Loucy (cell line): Measurements from ENCODE around the gene KLHL33.

ENCODE experiments used
- H2AFZ ChIP-seq: fragments of 200-600 bp; sonication (generic); 2 replicates; pipeline ENCODE4 v1.6.0; 2016; ENCODE audit warnings: antibody characterized with exemption, mild to moderate bottlenecking, low read length, moderate library complexity
- H3F3A ChIP-seq: fragments of 200-600 bp; 2 replicates; pipeline ENCODE4 v1.6.0; 2016; ENCODE audit warnings: antibody characterized with exemption, low read depth, mild to moderate bottlenecking
- H3K27me3 ChIP-seq: fragments of 200-600 bp; sonication (generic); 2 replicates; pipeline ENCODE4 v1.6.1; 2014; ENCODE audit warnings: low read length, mild to moderate bottlenecking; ENCODE audit not compliant: insufficient read depth, poor library complexity, severe bottlenecking
- H3K36me3 ChIP-seq: fragments of 200-600 bp; sonication (generic); 2 replicates; pipeline ENCODE4 v1.6.1; 2016; ENCODE audit warnings: low read length; ENCODE audit not compliant: insufficient read depth
- H3K4me1 ChIP-seq: fragments of 200-600 bp; sonication (generic); 2 replicates; pipeline ENCODE4 v1.5.1; 2014; ENCODE audit warnings: low read length, mild to moderate bottlenecking; ENCODE audit not compliant: insufficient read depth, poor library complexity, severe bottlenecking
- H3K4me2 ChIP-seq: fragments of 200-600 bp; sonication (generic); 2 replicates; pipeline ENCODE4 v1.6.0; 2014; ENCODE audit warnings: antibody characterized with exemption, low read length, low read depth, mild to moderate bottlenecking; ENCODE audit not compliant: poor library complexity, severe bottlenecking
- H3K4me3 ChIP-seq: fragments of 200-600 bp; sonication (generic); 2 replicates; pipeline ENCODE4 v1.5.1; 2014; ENCODE audit warnings: low read length, mild to moderate bottlenecking, mixed read lengths; ENCODE audit not compliant: poor library complexity, severe bottlenecking
- H3K79me2 ChIP-seq: fragments of 200-600 bp; sonication (generic); 2 replicates; pipeline ENCODE4 v1.6.1; 2014; ENCODE audit warnings: low read length; ENCODE audit not compliant: insufficient read depth
- H3K9ac ChIP-seq: fragments of 200-600 bp; sonication (generic); 2 replicates; pipeline ENCODE4 v1.6.0; 2014; ENCODE audit warnings: mild to moderate bottlenecking, low read depth, low read length, moderate library complexity; ENCODE audit not compliant: poor library complexity, severe bottlenecking
- H3K9me2 ChIP-seq: fragments of 200-600 bp; sonication (generic); replicated peaks from 2 replicates; pipeline ENCODE4 v1.6.1; 2016; ENCODE audit warnings: low read depth, low read length, mixed read lengths
- H3K9me3 ChIP-seq: fragments of 200-600 bp; sonication (generic); 2 replicates; pipeline ENCODE4 v1.6.1; 2014; ENCODE audit warnings: mild to moderate bottlenecking, antibody characterized with exemption, low read length, low read depth; ENCODE audit not compliant: insufficient read depth
- H4K20me1 ChIP-seq: fragments of 200-600 bp; sonication (generic); 2 replicates; pipeline ENCODE4 v1.6.0; 2014; ENCODE audit warnings: antibody characterized with exemption, low read length, mild to moderate bottlenecking; ENCODE audit not compliant: insufficient read depth, poor library complexity, severe bottlenecking
- EZH2phosphoT487 ChIP-seq: fragments of 200-600 bp; IDR thresholded peaks from 2 replicates; pipeline ENCODE4 v1.6.1; 2018; ENCODE audit warnings: antibody characterized with exemption, mild to moderate bottlenecking, moderate library complexity, borderline replicate concordance
- TF ChIP-seq, protein P1 (sequence below): fragments of 200-600 bp; sonication (generic); conservative IDR thresholded peaks from 2 replicates; pipeline ENCODE4 v1.5.1; 2014; ENCODE audit warnings: mild to moderate bottlenecking, antibody characterized with exemption, low read length

KLHL33 gene

DNA sequence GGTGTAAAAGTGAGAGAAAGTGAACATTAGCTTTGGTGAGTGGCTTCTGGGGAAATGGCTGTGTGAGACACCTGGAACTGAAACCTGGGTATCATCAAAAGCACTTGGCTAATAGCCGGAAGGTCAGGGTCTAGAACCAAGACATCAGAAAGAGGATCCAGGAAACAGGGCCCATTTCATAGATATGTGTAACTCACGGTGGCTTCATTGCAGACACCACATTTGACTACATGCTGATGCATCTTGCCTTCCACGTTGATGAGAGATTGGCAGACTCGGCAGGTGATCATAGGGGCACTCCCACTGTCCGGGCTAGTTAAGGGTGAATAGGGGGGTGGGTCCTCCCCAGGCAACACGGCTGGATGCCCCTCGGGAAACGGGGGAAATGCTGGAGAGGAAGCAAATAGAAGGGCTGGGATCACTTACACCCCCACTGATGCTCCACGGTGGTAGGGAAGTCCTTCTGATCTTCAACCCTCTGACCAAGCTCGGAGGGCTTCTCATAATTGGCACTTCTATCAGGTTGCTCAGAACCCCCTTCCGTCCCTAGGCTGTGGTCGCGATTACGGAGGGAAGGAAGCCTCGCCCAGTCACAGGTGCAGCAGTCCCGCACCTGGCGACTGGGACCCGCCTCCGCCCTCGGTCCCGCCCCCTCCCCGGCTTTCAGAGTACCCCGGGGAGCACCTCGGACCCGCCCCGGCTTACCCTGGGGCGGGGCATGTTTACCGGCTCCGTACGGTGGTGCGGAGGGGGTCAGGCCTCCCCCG lies 24.7 kb upstream of the KLHL33 start:
- Histone ChIP-seq H3K27me3 (no peaks in the 10 kb centered on the region), H4K20me1 (peaks cover 47% of the 10 kb centered on the region), H3K9me2 (no peaks in the 10 kb centered on the region), H3K79me2 (peaks cover 56% of the 10 kb centered on the region), H3F3A (no peaks in the 10 kb centered on the region), H2AFZ (0 out of 2 replicates have a peak overlapping the region, but pooled peaks have one; percentile 48), H3K4me2 (peak overlapping the region; percentile 96), H3K4me3 (peak overlapping the region; percentile 77), H3K9me3 (no peaks in the 10 kb centered on the region), H3K36me3 (peaks cover 30% of the 10 kb centered on the region; the same call in 1 of the 2 replicates), H3K4me1 (peaks cover 38% of the 10 kb centered on the region), H3K9ac (peak overlapping the region; percentile 90)
- TF ChIP-seq, protein P1, sequence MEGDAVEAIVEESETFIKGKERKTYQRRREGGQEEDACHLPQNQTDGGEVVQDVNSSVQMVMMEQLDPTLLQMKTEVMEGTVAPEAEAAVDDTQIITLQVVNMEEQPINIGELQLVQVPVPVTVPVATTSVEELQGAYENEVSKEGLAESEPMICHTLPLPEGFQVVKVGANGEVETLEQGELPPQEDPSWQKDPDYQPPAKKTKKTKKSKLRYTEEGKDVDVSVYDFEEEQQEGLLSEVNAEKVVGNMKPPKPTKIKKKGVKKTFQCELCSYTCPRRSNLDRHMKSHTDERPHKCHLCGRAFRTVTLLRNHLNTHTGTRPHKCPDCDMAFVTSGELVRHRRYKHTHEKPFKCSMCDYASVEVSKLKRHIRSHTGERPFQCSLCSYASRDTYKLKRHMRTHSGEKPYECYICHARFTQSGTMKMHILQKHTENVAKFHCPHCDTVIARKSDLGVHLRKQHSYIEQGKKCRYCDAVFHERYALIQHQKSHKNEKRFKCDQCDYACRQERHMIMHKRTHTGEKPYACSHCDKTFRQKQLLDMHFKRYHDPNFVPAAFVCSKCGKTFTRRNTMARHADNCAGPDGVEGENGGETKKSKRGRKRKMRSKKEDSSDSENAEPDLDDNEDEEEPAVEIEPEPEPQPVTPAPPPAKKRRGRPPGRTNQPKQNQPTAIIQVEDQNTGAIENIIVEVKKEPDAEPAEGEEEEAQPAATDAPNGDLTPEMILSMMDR, result no peak
- no peak for TF ChIP-seq EZH2phosphoT487

DNA sequence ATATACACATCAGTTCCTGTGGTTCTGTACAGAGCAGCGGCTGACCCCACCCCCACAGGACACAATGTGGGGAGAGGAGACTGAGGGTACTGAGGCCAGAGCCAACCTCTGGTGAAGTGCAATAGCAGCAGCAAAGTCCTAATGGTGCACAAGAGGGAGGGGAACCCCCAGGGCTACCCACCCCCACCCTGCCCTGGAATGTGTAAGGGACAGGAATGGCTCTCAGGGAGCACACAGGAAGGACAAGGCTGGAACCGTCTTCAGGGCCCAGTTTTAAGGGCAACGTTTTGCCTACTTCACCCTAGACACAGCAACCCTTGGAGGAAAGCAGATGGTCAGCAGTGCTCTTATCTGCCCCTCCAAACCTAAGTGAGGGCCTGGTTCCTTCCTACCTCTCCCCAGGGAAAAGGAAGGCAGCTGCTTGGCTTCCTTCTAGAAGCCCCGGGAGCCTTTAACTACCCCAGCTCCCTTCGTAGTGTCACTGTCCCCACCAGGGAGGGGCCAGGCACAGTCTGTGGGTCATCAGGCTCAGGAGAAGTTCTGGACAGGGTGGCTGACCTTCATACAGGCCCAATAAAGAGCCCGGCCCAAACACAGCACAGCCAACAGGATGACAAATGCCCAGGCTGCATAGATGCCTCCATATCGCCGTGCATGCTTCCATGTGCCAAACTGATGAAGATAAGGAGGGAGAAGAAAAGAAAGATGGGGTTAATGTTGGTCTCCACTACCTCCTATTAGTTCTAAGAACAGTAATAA lies 22.2 kb upstream of the KLHL33 start:
- Histone ChIP-seq H3K36me3 (peaks cover 30% of the 10 kb centered on the region; the same call in 1 of the 2 replicates), H3K27me3 (no peaks in the 10 kb centered on the region), H2AFZ (no peak overlapping the region), H3K9me2 (no peaks in the 10 kb centered on the region), H3K4me2 (peak overlapping the region; percentile 96), H3K9me3 (no peaks in the 10 kb centered on the region), H3K79me2 (peaks cover 75% of the 10 kb centered on the region), H4K20me1 (peaks cover 54% of the 10 kb centered on the region), H3K9ac (no peak overlapping the region), H3K4me1 (peaks cover 44% of the 10 kb centered on the region), H3F3A (no peaks in the 10 kb centered on the region), H3K4me3 (no peak overlapping the region)
- TF ChIP-seq, protein P1, result no peak
- no peak for TF ChIP-seq EZH2phosphoT487

- H2AFZ ChIP-seq, result no peak overlapping the region
- H3F3A ChIP-seq, result no peaks in the 10 kb centered on the region
- peaks cover 54% of the 10 kb centered on the region for H4K20me1 ChIP-seq
- H3K36me3 ChIP-seq, result peaks cover 33% of the 10 kb centered on the region; the same call in 1 of the 2 replicates
- TF ChIP-seq EZH2phosphoT487, result no peak
- TF ChIP-seq, protein P1, result no peak
- peak overlapping the region; percentile 88 for H3K4me2 ChIP-seq
- peak overlapping the region; percentile 95 for H3K9ac ChIP-seq
- H3K9me3 ChIP-seq, result no peaks in the 10 kb centered on the region
- no peaks in the 10 kb centered on the region for H3K27me3 ChIP-seq
- H3K9me2 ChIP-seq, result no peaks in the 10 kb centered on the region
- H3K4me3 ChIP-seq, result peak overlapping the region; percentile 86
- H3K79me2 ChIP-seq, result peaks cover 87% of the 10 kb centered on the region
- peaks cover 44% of the 10 kb centered on the region for H3K4me1 ChIP-seq
Measured at GRCh38 chr14:20456971-20457370, 21.0 kb upstream of the KLHL33 start.
